HL-60/S4 (cell line): ENCODE results near the gene TSPY1.
"Not testable (repeated sequence)": the region's sequence is repeated elsewhere in the genome, so short reads cannot be mapped to it uniquely, and the experiment has no call there.

Source experiments
- in situ Hi-C: fragments of 300-500 bp; cut with MboI; formaldehyde crosslinking; loops from 2 replicates; pipeline ENCODE4 v1.14.3; 2022; ENCODE audit warnings: low sequenced_read_pairs

The TSPY1 gene

GRCh38 chrY:9466655-9467054 lies at the start of gene TSPY1:
Gene TSPY1 (plus strand): TSS chrY:9466955. CDS start chrY:9467001, 46 bp downstream.
- in situ Hi-C loops: not testable (repeated sequence)

GRCh38 chrY:9486967-9487366 lies 20.2 kb downstream of the TSPY1 start, which contains the start of gene TSPY9:
Gene TSPY9 (plus strand): TSS chrY:9487267. CDS start chrY:9487313, 46 bp downstream.
- in situ Hi-C loops: not testable (repeated sequence)

- in situ Hi-C loops: not testable (repeated sequence)
Observed at GRCh38 chrY:9504396-9504795, 37.6 kb downstream of the TSPY1 start.

DNA sequence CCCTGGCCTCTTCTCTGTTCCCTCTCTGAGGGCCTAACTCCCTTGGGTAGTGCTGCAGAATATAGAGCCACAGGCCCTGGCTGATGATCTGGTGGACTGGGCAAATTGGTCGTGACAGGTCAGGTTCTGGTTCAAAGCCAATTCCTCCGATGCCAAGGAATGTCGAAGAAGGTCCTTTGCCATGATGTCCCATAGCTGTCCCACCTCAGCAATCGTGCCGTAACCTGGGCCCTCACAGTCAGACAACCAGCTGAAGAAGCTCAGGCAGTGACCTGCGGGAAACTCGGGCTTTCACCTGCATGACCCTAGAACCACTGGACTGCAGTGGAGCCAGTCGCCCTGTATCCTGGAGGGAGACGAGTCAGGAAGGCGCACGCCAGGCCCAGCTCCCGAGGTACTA lies 49.5 kb downstream of the TSPY1 start:
- in situ Hi-C loops: not testable (repeated sequence)
